Tibial artery (tissue), 4 donors: ENCODE data around the gene COBLL1.
A peak's percentile ranks its signal among the peaks of the same experiment; 100 is the strongest.

Experiments
- DNase-seq, 2 donors: peaks; one replicate each; pipeline ENCODE4 v3.0.0-alpha.2; 2019
- H3K27ac ChIP-seq, 2 donors: fragments of 200-600 bp; sonication (generic) in 1 of 2; 1 replicate in 1 of 2; 2 replicates in 1 of 2; pipeline ENCODE4 v1.5.1; 2018 to 2019; ENCODE audit warnings: mild to moderate bottlenecking in 1 of 2
- H3K27me3 ChIP-seq, 2 donors: fragments of 200-600 bp; sonication (generic) in 1 of 2; one replicate each; pipeline versions ENCODE4 v1.5.1 to v1.6.0; 2016 to 2019
- H3K36me3 ChIP-seq, 3 donors: fragments of 200-600 bp; sonication (generic) in 2 of 3; one replicate each; pipeline ENCODE4 v1.5.1; 2016 to 2019; ENCODE audit warnings: mild to moderate bottlenecking in 2 of 3
- H3K4me1 ChIP-seq, 4 donors: fragments of 200-600 bp; sonication (generic) in 2 of 4; 1 replicate in 3 of 4; 2 replicates in 1 of 4; pipeline ENCODE4 v1.5.1; 2016 to 2019
- H3K4me3 ChIP-seq, 2 donors: fragments of 200-600 bp; sonication (generic) in 1 of 2; 1 replicate in 1 of 2; 2 replicates in 1 of 2; pipeline ENCODE4 v1.5.1; 2018 to 2019; ENCODE audit warnings: mild to moderate bottlenecking in 2 of 2
- H3K9me3 ChIP-seq, 3 donors: fragments of 200-600 bp; sonication (generic) in 1 of 3; one replicate each; pipeline ENCODE4 v1.5.1; 2016 to 2019
- CTCF ChIP-seq, 2 experiments: fragments of 200-600 bp in 1 of 2; fragments of 450-650 bp in 1 of 2; IDR thresholded peaks; one replicate each; pipeline ENCODE4 v1.5.1; 2017 to 2019; ENCODE audit warnings: antibody characterized with exemption in 2 of 2, mild to moderate bottlenecking in 1 of 2, moderate library complexity in 1 of 2
- intact Hi-C: fragments of 100-400 bp; cut with DNase I; formaldehyde crosslinking; loops from one replicate; pipeline ENCODE4 v1.15.0; 2023; ENCODE audit warnings: low total_unique reads

Gene COBLL1

GRCh38 chr2:164843346-164843911 lies 1.8 kb upstream of the COBLL1 start:
- Histone ChIP-seq H3K36me3 (no peaks in the 10 kb centered on the region), H3K27ac (no peak overlapping the region), H3K4me3 (no peak overlapping the region), H3K9me3 (no peaks in the 10 kb centered on the region), H3K4me1 (peaks cover 0 to 19% (median 0%) of the 10 kb centered on the region in 4 donors), H3K27me3 (no peaks in the 10 kb centered on the region)
- no peak for TF ChIP-seq CTCF (IDR thresholded peaks at IDR 0.05)
- intact Hi-C loops, result loop anchor here (5.0 to 10.0 kb wide), 2 partner anchors 59 to 106 kb away; no protein-coding TSS in a partner anchor
- DNase-seq, result no peak

GRCh38 chr2:164842624-164842966 lies 972 bp upstream of the COBLL1 start:
- peak overlapping the region; percentile 89 to 96 for H3K4me3 ChIP-seq
- intact Hi-C loops, result loop anchor here (5.0 to 10.0 kb wide), 2 partner anchors 58 to 105 kb away; no protein-coding TSS in a partner anchor
- no peaks in the 10 kb centered on the region for H3K36me3 ChIP-seq
- H3K4me1 ChIP-seq, result peaks cover 0 to 27% (median 3%) of the 10 kb centered on the region in 4 donors
- H3K27ac ChIP-seq, result peak overlapping the region; percentile 98
- DNase-seq, result no peak
- TF ChIP-seq CTCF (IDR thresholded peaks at IDR 0.05), result no peak
- H3K27me3 ChIP-seq, result no peaks in the 10 kb centered on the region
- no peaks in the 10 kb centered on the region for H3K9me3 ChIP-seq

GRCh38 chr2:164840930-164841718 lies 499 bp downstream of the COBLL1 start:
- Histone ChIP-seq H3K27me3 (no peaks in the 10 kb centered on the region), H3K27ac (peak overlapping the region; percentile 98), H3K4me3 (peak overlapping the region; percentile 89 to 96), H3K36me3 (no peaks in the 10 kb centered on the region), H3K4me1 (peaks cover 0 to 42% (median 9%) of the 10 kb centered on the region in 4 donors), H3K9me3 (no peaks in the 10 kb centered on the region)
- no peak for TF ChIP-seq CTCF (IDR thresholded peaks at IDR 0.05)
- intact Hi-C loops, result loop anchor here (5.0 to 10.0 kb wide), 2 partner anchors 56 to 104 kb away; no protein-coding TSS in a partner anchor
- DNase-seq, result peak; percentile 82 to 91

GRCh38 chr2:164840458-164840929 lies 1.1 kb downstream of the COBLL1 start:
- peak overlapping the region; percentile 98 for H3K27ac ChIP-seq
- peaks cover 0 to 48% (median 11%) of the 10 kb centered on the region in 4 donors for H3K4me1 ChIP-seq
- no peaks in the 10 kb centered on the region for H3K27me3 ChIP-seq
- no peaks in the 10 kb centered on the region for H3K36me3 ChIP-seq
- peak; percentile 53 to 76 for DNase-seq
- no peaks in the 10 kb centered on the region for H3K9me3 ChIP-seq
- H3K4me3 ChIP-seq, result peak overlapping the region; percentile 89 to 96
- no peak for TF ChIP-seq CTCF (IDR thresholded peaks at IDR 0.05)
- intact Hi-C loops, result loop anchor here (5.0 to 10.0 kb wide), 2 partner anchors 56 to 103 kb away; no protein-coding TSS in a partner anchor

- H3K27ac ChIP-seq, result peak overlapping the region; percentile 98
- H3K27me3 ChIP-seq, result no peaks in the 10 kb centered on the region
- peaks cover 0 to 53% (median 13%) of the 10 kb centered on the region in 4 donors for H3K4me1 ChIP-seq
- intact Hi-C loops, result loop anchor here (5.0 to 10.0 kb wide), 2 partner anchors 55 to 103 kb away; no protein-coding TSS in a partner anchor
- peak in 1 of 2 donors; percentile 43 for DNase-seq
- TF ChIP-seq CTCF (IDR thresholded peaks at IDR 0.05), result no peak
- H3K36me3 ChIP-seq, result no peaks in the 10 kb centered on the region
- H3K9me3 ChIP-seq, result no peaks in the 10 kb centered on the region
- peak overlapping the region; percentile 89 to 96 for H3K4me3 ChIP-seq
Observed at GRCh38 chr2:164839914-164840457, 1.6 kb downstream of the COBLL1 start.
